OCI-LY3 (cell line): ENCODE measurements around the gene ARHGAP26.

Experiments used
- H2AFZ ChIP-seq: fragments of 200-600, 300-600 bp; shearing (Covaris generic); 2 replicates; pipeline ENCODE4 v1.6.0; 2014; ENCODE audit warnings: antibody characterized with exemption, low read depth, low read length
- H3K27ac ChIP-seq: fragments of 200-600, 300-600 bp; sonication (generic); 2 replicates; pipeline ENCODE4 v1.5.1; 2014; ENCODE audit warnings: mild to moderate bottlenecking, low read length, moderate library complexity, mixed read lengths
- H3K27me3 ChIP-seq: fragments of 200-600, 300-600 bp; sonication (generic); 2 replicates; pipeline ENCODE4 v1.6.1; 2014; ENCODE audit warnings: low read depth, low read length, mixed read lengths
- H3K36me3 ChIP-seq: fragments of 200-600, 300-600 bp; sonication (generic); replicated peaks from 2 replicates; pipeline ENCODE3; 2014; ENCODE audit warnings: low read depth, low read length, mixed read lengths
- H3K4me1 ChIP-seq: fragments of 300-600, 200-600 bp; sonication (generic); 2 replicates; pipeline ENCODE4 v1.6.1; 2014; ENCODE audit warnings: low read length, mixed read lengths
- H3K4me2 ChIP-seq: fragments of 200-600, 300-600 bp; sonication (generic); 2 replicates; pipeline ENCODE4 v1.6.1; 2014; ENCODE audit warnings: low read length, mixed read lengths
- H3K4me3 ChIP-seq: fragments of 300-600, 200-600 bp; sonication (generic); 2 replicates; pipeline ENCODE4 v1.5.1; 2014; ENCODE audit warnings: antibody characterized with exemption, mild to moderate bottlenecking, low read length, moderate library complexity
- H3K79me2 ChIP-seq: fragments of 300-600, 200-600 bp; shearing (Covaris generic); 2 replicates; pipeline ENCODE4 v1.6.1; 2014; ENCODE audit warnings: mild to moderate bottlenecking, low read length, mixed read lengths
- H3K9ac ChIP-seq: fragments of 300-600, 200-600 bp; shearing (Covaris generic); 2 replicates; pipeline ENCODE4 v1.6.0; 2014; ENCODE audit warnings: mild to moderate bottlenecking, low read length, moderate library complexity
- H3K9me3 ChIP-seq: fragments of 200-600, 300-600 bp; shearing (Covaris generic); 2 replicates; pipeline ENCODE4 v1.6.1; 2014; ENCODE audit warnings: low read length, mixed read lengths; ENCODE audit not compliant: insufficient read depth
- H4K20me1 ChIP-seq: fragments of 200-600, 300-600 bp; sonication (generic); 2 replicates; pipeline ENCODE4 v1.6.1; 2016; ENCODE audit warnings: low read length, mixed read lengths; ENCODE audit not compliant: insufficient read depth
- EZH2phosphoT487 ChIP-seq: fragments of 200-600 bp; shearing (Covaris generic); IDR thresholded peaks from 2 replicates; pipeline ENCODE4 v1.6.1; 2018; ENCODE audit warnings: antibody characterized with exemption, mixed run types, low read depth
- TF ChIP-seq, protein P1 (sequence below): fragments of 200-600, 300-600 bp; sonication (generic); IDR thresholded peaks from 2 replicates; pipeline ENCODE4 v1.5.1; 2014; ENCODE audit warnings: antibody characterized with exemption, low read length, low read depth

Gene ARHGAP26

DNA sequence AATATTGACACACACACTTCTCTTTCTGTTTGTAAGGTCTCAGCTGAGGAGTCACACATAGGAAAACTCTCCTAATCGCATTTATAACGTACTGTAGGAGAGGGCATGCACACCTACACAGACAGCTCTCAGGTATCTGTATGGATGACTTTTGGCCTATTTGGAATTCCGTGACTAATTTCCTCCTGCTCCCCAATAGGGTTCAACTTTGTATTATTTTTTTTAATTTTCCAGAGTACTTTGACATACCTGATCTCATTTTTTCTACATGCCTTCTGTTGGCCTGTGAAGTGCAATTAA lies 195.9 kb downstream of the ARHGAP26 start:
- Histone ChIP-seq H3K9ac (no peak overlapping the region), H2AFZ (no peak overlapping the region), H3K36me3 (no peaks in the 10 kb centered on the region), H3K27me3 (no peaks in the 10 kb centered on the region), H3K27ac (no peak overlapping the region), H3K79me2 (no peaks in the 10 kb centered on the region), H3K4me2 (no peak overlapping the region), H3K4me3 (no peak overlapping the region), H4K20me1 (no peaks in the 10 kb centered on the region), H3K9me3 (no peaks in the 10 kb centered on the region), H3K4me1 (no peaks in the 10 kb centered on the region)
- TF ChIP-seq, protein P1, sequence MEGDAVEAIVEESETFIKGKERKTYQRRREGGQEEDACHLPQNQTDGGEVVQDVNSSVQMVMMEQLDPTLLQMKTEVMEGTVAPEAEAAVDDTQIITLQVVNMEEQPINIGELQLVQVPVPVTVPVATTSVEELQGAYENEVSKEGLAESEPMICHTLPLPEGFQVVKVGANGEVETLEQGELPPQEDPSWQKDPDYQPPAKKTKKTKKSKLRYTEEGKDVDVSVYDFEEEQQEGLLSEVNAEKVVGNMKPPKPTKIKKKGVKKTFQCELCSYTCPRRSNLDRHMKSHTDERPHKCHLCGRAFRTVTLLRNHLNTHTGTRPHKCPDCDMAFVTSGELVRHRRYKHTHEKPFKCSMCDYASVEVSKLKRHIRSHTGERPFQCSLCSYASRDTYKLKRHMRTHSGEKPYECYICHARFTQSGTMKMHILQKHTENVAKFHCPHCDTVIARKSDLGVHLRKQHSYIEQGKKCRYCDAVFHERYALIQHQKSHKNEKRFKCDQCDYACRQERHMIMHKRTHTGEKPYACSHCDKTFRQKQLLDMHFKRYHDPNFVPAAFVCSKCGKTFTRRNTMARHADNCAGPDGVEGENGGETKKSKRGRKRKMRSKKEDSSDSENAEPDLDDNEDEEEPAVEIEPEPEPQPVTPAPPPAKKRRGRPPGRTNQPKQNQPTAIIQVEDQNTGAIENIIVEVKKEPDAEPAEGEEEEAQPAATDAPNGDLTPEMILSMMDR, result no peak
- no peak for TF ChIP-seq EZH2phosphoT487

DNA sequence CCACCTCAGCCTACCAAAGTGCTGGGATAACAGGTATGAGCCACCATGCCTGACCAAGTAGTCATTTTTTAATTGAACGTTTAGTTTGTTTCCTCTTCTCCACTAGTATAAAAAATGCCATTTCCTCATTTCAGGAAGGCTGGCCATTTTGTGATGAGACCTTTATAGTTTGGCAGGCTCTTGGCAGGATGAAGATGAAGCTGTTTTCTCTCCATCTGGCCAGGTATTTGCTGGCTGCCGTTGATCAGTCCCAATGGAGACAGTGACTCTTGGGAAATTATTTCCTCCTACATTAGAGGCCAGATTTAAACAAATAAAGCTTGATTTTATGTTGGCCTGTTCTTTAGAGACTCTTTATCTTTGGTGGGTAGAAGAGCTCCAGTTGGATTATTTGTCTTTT lies 199.0 kb downstream of the ARHGAP26 start:
- H3K36me3 ChIP-seq, result no peaks in the 10 kb centered on the region
- H3K27me3 ChIP-seq, result no peaks in the 10 kb centered on the region
- H3K27ac ChIP-seq, result no peak overlapping the region
- no peaks in the 10 kb centered on the region for H4K20me1 ChIP-seq
- H3K79me2 ChIP-seq, result no peaks in the 10 kb centered on the region
- no peak overlapping the region for H3K9ac ChIP-seq
- TF ChIP-seq, protein P1, result no peak
- no peak for TF ChIP-seq EZH2phosphoT487
- H2AFZ ChIP-seq, result no peak overlapping the region
- no peak overlapping the region for H3K4me2 ChIP-seq
- no peaks in the 10 kb centered on the region for H3K4me1 ChIP-seq
- H3K4me3 ChIP-seq, result no peak overlapping the region
- H3K9me3 ChIP-seq, result no peaks in the 10 kb centered on the region

DNA sequence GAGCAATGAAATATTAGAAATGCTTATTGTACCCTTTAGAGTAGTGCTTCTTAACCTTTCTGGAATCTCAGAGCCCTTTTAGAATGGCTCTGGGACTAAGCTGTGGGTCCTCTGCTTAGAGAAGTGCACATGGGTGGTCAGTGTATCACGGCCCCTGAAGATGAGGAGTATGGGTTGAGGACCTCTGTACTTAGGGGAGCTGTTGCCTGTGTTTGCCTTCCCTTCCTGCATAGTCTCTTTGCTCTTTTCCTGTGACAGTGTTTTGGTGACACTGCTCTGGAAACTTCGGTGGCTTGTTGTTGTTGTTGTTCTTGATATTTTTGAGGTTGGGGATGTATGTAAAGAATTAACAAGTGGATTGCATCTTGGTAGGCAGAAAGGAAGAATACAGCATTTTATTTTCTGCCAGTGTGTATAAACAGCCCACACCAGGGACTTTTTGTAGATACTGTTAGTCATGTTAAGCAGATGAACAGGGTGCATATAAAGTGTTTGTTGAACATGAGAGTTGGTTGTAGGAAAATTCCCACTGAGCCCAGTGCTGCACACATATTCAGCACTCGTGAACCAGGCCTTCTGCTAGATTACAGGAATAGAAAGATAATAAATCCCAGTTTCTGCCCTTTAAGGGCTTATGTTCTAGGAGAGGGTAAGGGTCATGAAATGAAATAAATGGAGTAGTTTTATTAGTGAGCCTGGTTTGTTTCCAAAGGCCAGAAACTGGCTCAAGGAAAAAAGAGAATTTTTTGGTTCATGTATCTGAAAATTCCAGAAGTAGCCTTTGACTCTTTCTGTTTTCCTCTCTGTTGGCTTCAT lies 199.7 kb downstream of the ARHGAP26 start:
- Histone ChIP-seq H3K4me2 (no peak overlapping the region), H3K36me3 (no peaks in the 10 kb centered on the region), H4K20me1 (no peaks in the 10 kb centered on the region), H3K27ac (no peak overlapping the region), H2AFZ (no peak overlapping the region), H3K4me3 (no peak overlapping the region), H3K9me3 (no peaks in the 10 kb centered on the region), H3K9ac (no peak overlapping the region), H3K27me3 (no peaks in the 10 kb centered on the region), H3K79me2 (no peaks in the 10 kb centered on the region), H3K4me1 (no peaks in the 10 kb centered on the region)
- TF ChIP-seq EZH2phosphoT487, result no peak
- TF ChIP-seq, protein P1, result no peak

DNA sequence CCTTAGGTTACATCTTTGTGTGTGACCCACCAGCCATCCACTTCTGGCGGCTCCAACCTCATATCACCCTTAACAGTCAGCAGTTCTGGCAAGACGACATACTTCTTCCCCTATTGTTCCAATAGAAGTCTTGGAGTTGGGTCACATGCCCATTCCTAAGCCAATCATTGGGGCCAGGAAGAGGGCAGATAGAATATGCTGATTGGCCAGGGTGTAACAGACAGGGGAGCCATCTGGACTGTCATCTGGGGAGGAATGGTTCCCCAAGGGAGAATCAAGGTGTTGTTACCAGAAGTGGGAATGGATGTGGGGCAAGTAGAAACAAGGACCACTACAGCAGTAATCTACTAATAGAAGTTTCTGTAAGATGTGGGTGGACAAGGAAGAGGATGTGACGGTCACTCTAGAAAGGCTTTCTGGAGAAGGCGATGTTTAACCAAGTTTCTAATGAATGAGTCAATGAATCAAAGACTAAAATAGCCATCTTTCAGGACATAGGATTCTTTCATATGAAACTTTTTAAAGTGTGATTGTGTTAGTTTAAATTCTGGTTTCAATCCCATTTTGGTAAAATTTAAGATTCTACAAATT lies 200.4 kb downstream of the ARHGAP26 start:
- H3K4me2 ChIP-seq, result no peak overlapping the region
- no peak overlapping the region for H3K9ac ChIP-seq
- H3K4me1 ChIP-seq, result no peaks in the 10 kb centered on the region

More for the DNA sequence above, 200.4 kb downstream of the ARHGAP26 start:
- no peaks in the 10 kb centered on the region for H3K36me3 ChIP-seq
- H2AFZ ChIP-seq, result no peak overlapping the region
- H3K9me3 ChIP-seq, result no peaks in the 10 kb centered on the region
- H3K27me3 ChIP-seq, result no peaks in the 10 kb centered on the region
- H3K79me2 ChIP-seq, result no peaks in the 10 kb centered on the region
- no peak overlapping the region for H3K27ac ChIP-seq
- no peak for TF ChIP-seq EZH2phosphoT487
- TF ChIP-seq, protein P1, result no peak
- H3K4me3 ChIP-seq, result no peak overlapping the region
- no peaks in the 10 kb centered on the region for H4K20me1 ChIP-seq
